Stimulated activated CD4-positive, alpha-beta T cell treated with anti-CD3 and anti-CD28 coated beads, Interleukin-2, amount 100 ng/mL, for 24 hours (primary cell): ENCODE data around the gene HOXA5.

Source experiments
- DNase-seq, 2 donors: peaks; one replicate each; pipeline ENCODE4 v3.0.0-alpha.2; 2020

Gene HOXA5

GRCh38 chr7:27116031-27116961 lies 27.2 kb downstream of the HOXA5 start:
- DNase-seq, result no peak

GRCh38 chr7:27115221-27116026 lies 28.1 kb downstream of the HOXA5 start:
- no peak for DNase-seq

GRCh38 chr7:27114881-27115220 lies 28.6 kb downstream of the HOXA5 start:
- no peak for DNase-seq

GRCh38 chr7:27113991-27114769 lies 29.3 kb downstream of the HOXA5 start:
- no peak for DNase-seq

GRCh38 chr7:27112955-27113949 lies 30.2 kb downstream of the HOXA5 start:
- no peak for DNase-seq

GRCh38 chr7:27112361-27112760 lies 31.1 kb downstream of the HOXA5 start:
- DNase-seq, result no peak

GRCh38 chr7:27111751-27112277 lies 31.7 kb downstream of the HOXA5 start:
- no peak for DNase-seq

GRCh38 chr7:27111042-27111750 lies 32.3 kb downstream of the HOXA5 start:
- no peak for DNase-seq

GRCh38 chr7:27110186-27111031 lies 33.1 kb downstream of the HOXA5 start:
- no peak for DNase-seq

GRCh38 chr7:27109466-27110185 lies 33.9 kb downstream of the HOXA5 start:
- DNase-seq, result no peak

GRCh38 chr7:27108390-27109127 lies 34.9 kb downstream of the HOXA5 start:
- DNase-seq, result no peak

- DNase-seq, result no peak
Measured at GRCh38 chr7:27107391-27108381, 35.8 kb downstream of the HOXA5 start.

GRCh38 chr7:27106901-27107240 lies 36.6 kb downstream of the HOXA5 start:
- no peak for DNase-seq

- DNase-seq, result no peak
Measured at GRCh38 chr7:27106181-27106900, 37.1 kb downstream of the HOXA5 start.

GRCh38 chr7:27105301-27106031 lies 38.0 kb downstream of the HOXA5 start:
- no peak for DNase-seq
